ENCODE data around the gene SH3D19.
"Not testable (repeated sequence)": the region's sequence is repeated elsewhere in the genome, so short reads cannot be mapped to it uniquely, and the experiment has no call there.

SH3D19 gene

GRCh38 chr4:151148261-151148660 lies 177.1 kb downstream of the SH3D19 start:
- no peak overlapping the region for H3K4me3 ChIP-seq (ENCODE audit: low read depth, low read length)
- H3K4me1 ChIP-seq (ENCODE audit: control insufficient read depth, insufficient read depth, low read length): no peaks in the 10 kb centered on the region; the same call in 1 of the 2 replicates
- no peaks in the 10 kb centered on the region for H3K27me3 ChIP-seq (ENCODE audit: control insufficient read depth, insufficient read depth, low read length)
- no peaks in the 10 kb centered on the region for H3K9me3 ChIP-seq (ENCODE audit: control insufficient read depth, insufficient read depth, low read depth, low read length)
- H3K9ac ChIP-seq (ENCODE audit: low read length): no peak overlapping the region
- H3K36me3 ChIP-seq (ENCODE audit: control insufficient read depth, insufficient read depth, low read length): peaks cover 31% of the 10 kb centered on the region
- no peak overlapping the region for H3K27ac ChIP-seq (ENCODE audit: low read depth, low read length)

DNA sequence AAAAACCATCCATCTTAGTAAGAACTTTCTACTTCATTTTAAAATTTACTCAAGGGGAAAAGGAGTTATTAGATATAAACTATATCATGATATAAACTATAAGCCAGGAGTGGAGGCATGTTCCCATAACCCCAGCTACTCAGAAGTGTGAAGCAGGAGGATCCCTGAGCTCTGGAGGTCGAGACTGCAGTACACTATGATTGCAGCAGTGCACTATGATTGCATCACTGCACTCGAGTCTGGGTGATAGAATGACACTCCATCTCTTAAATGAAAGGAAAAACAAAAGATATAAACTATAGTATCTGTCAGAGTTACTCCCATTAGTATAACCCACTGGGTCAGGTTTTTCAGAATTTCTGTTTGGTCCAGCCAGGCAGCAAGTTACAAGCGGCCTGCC lies 178.4 kb downstream of the SH3D19 start:
- Histone ChIP-seq H3K36me3 (ENCODE audit: control insufficient read depth, insufficient read depth, low read length) (peaks cover 41% of the 10 kb centered on the region), H3K9me3 (ENCODE audit: control insufficient read depth, insufficient read depth, low read depth, low read length) (no peaks in the 10 kb centered on the region), H3K4me3 (ENCODE audit: low read depth, low read length) (no peak overlapping the region), H3K27me3 (ENCODE audit: control insufficient read depth, insufficient read depth, low read length) (no peaks in the 10 kb centered on the region), H3K27ac (ENCODE audit: low read depth, low read length) (no peak overlapping the region), H3K9ac (ENCODE audit: low read length) (no peak overlapping the region), H3K4me1 (ENCODE audit: control insufficient read depth, insufficient read depth, low read length) (no peaks in the 10 kb centered on the region; the same call in 1 of the 2 replicates)

DNA sequence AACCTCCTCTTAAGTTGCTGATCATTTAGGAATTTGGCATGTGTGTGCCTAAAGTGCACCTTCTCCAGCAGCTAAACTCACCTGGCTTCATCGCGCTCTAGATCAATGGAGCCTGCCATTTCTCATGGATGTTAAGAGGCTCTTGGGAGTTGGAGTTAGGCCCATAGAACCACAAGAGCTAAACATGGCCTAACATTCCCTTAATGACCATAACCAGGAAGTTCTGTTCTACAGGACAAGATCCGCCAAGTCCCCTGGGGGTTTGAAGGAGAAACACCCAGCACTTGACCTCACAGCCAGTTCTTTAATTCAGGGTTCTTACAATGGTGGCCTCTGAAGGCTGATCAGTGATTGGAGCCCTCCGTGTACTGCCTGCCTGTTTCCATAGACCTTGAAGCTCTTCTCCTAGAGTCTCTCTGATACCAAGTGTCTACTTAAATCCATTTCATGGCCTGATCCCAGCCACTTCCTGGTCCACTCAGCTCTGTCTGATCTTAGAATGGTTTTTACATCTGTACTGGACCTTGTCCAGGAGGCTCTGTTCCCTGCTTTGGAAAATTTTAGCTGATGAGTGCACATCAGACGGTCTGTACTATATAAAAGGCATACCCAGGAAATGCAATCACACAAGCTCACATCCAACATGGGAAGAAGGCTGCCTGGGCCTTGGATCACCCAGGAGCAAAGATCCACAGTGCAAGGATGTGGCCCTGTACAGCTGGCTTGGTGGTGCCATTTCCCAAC lies 180.9 kb downstream of the SH3D19 start:
- H3K9ac ChIP-seq (ENCODE audit: low read length): no peak overlapping the region
- H3K4me3 ChIP-seq (ENCODE audit: low read depth, low read length): no peak overlapping the region
- H3K36me3 ChIP-seq (ENCODE audit: control insufficient read depth, insufficient read depth, low read length): peaks cover 65% of the 10 kb centered on the region
- no peak overlapping the region for H3K27ac ChIP-seq (ENCODE audit: low read depth, low read length)
- no peaks in the 10 kb centered on the region for H3K27me3 ChIP-seq (ENCODE audit: control insufficient read depth, insufficient read depth, low read length)
- no peaks in the 10 kb centered on the region for H3K9me3 ChIP-seq (ENCODE audit: control insufficient read depth, insufficient read depth, low read depth, low read length)
- no peaks in the 10 kb centered on the region; the same call in 1 of the 2 replicates for H3K4me1 ChIP-seq (ENCODE audit: control insufficient read depth, insufficient read depth, low read length)

GRCh38 chr4:151143811-151144210 lies 181.6 kb downstream of the SH3D19 start:
- H3K4me1 ChIP-seq (ENCODE audit: control insufficient read depth, insufficient read depth, low read length): no peaks in the 10 kb centered on the region; the same call in 1 of the 2 replicates
- no peak overlapping the region for H3K27ac ChIP-seq (ENCODE audit: low read depth, low read length)
- H3K27me3 ChIP-seq (ENCODE audit: control insufficient read depth, insufficient read depth, low read length): no peaks in the 10 kb centered on the region
- H3K9ac ChIP-seq (ENCODE audit: low read length): no peak overlapping the region
- no peak overlapping the region for H3K4me3 ChIP-seq (ENCODE audit: low read depth, low read length)
- H3K36me3 ChIP-seq (ENCODE audit: control insufficient read depth, insufficient read depth, low read length): peaks cover 67% of the 10 kb centered on the region
- H3K9me3 ChIP-seq (ENCODE audit: control insufficient read depth, insufficient read depth, low read depth, low read length): no peaks in the 10 kb centered on the region

DNA sequence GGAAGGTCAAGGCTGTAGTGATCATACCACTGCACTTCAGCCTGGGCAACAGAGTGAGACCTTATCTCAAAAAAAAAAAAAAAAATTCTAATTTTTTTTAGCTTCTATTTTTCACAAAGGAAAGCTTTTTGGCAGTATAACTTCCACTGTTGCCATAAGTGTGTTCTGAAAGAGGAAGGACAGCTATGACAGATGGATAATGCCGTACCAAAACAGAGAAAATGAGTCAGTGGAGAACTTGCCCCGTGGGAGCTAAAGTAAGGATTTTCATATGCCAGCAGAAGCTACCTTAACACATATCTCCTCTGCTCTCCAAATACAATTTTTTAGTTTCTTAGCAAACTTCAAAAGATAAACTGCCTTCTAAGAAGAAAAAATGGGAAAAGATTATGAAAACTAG lies 182.2 kb downstream of the SH3D19 start:
- Histone ChIP-seq H3K4me3 (ENCODE audit: low read depth, low read length) (no peak overlapping the region), H3K27ac (ENCODE audit: low read depth, low read length) (no peak overlapping the region), H3K9ac (ENCODE audit: low read length) (no peak overlapping the region), H3K36me3 (ENCODE audit: control insufficient read depth, insufficient read depth, low read length) (peaks cover 65% of the 10 kb centered on the region), H3K9me3 (ENCODE audit: control insufficient read depth, insufficient read depth, low read depth, low read length) (no peaks in the 10 kb centered on the region), H3K4me1 (ENCODE audit: control insufficient read depth, insufficient read depth, low read length) (no peaks in the 10 kb centered on the region; the same call in 1 of the 2 replicates), H3K27me3 (ENCODE audit: control insufficient read depth, insufficient read depth, low read length) (no peaks in the 10 kb centered on the region)

GRCh38 chr4:151142758-151143157 lies 182.6 kb downstream of the SH3D19 start:
- Histone ChIP-seq H3K27ac (ENCODE audit: low read depth, low read length) (no peak overlapping the region), H3K9ac (ENCODE audit: low read length) (no peak overlapping the region), H3K9me3 (ENCODE audit: control insufficient read depth, insufficient read depth, low read depth, low read length) (no peaks in the 10 kb centered on the region), H3K4me1 (ENCODE audit: control insufficient read depth, insufficient read depth, low read length) (no peaks in the 10 kb centered on the region; the same call in 1 of the 2 replicates), H3K4me3 (ENCODE audit: low read depth, low read length) (no peak overlapping the region), H3K27me3 (ENCODE audit: control insufficient read depth, insufficient read depth, low read length) (no peaks in the 10 kb centered on the region), H3K36me3 (ENCODE audit: control insufficient read depth, insufficient read depth, low read length) (peaks cover 62% of the 10 kb centered on the region)

GRCh38 chr4:151139814-151140213 lies 185.6 kb downstream of the SH3D19 start:
- Histone ChIP-seq H3K27me3 (ENCODE audit: control insufficient read depth, insufficient read depth, low read length) (no peaks in the 10 kb centered on the region), H3K36me3 (ENCODE audit: control insufficient read depth, insufficient read depth, low read length) (peaks cover 64% of the 10 kb centered on the region), H3K4me1 (ENCODE audit: control insufficient read depth, insufficient read depth, low read length) (no peaks in the 10 kb centered on the region; the same call in 1 of the 2 replicates), H3K4me3 (ENCODE audit: low read depth, low read length) (no peak overlapping the region), H3K9me3 (ENCODE audit: control insufficient read depth, insufficient read depth, low read depth, low read length) (no peaks in the 10 kb centered on the region), H3K9ac (ENCODE audit: low read length) (no peak overlapping the region), H3K27ac (ENCODE audit: low read depth, low read length) (no peak overlapping the region)

- H3K4me1 ChIP-seq (ENCODE audit: control insufficient read depth, insufficient read depth, low read length); H3K9me3 ChIP-seq (ENCODE audit: control insufficient read depth, insufficient read depth, low read depth, low read length); H3K4me3 ChIP-seq (ENCODE audit: low read depth, low read length); H3K27me3 ChIP-seq (ENCODE audit: control insufficient read depth, insufficient read depth, low read length); H3K27ac ChIP-seq (ENCODE audit: low read depth, low read length); H3K9ac ChIP-seq (ENCODE audit: low read length): not testable (repeated sequence)
- peaks cover 55% of the 10 kb centered on the region for H3K36me3 ChIP-seq (ENCODE audit: control insufficient read depth, insufficient read depth, low read length)
These were observed 189.4 kb downstream of the SH3D19 start for GRCh38 chr4:151136048-151136447.

- Histone ChIP-seq H3K4me3 (ENCODE audit: low read depth, low read length) (no peak overlapping the region), H3K27me3 (ENCODE audit: control insufficient read depth, insufficient read depth, low read length) (no peaks in the 10 kb centered on the region), H3K4me1 (ENCODE audit: control insufficient read depth, insufficient read depth, low read length) (no peaks in the 10 kb centered on the region), H3K36me3 (ENCODE audit: control insufficient read depth, insufficient read depth, low read length) (peaks cover 51% of the 10 kb centered on the region), H3K9me3 (ENCODE audit: control insufficient read depth, insufficient read depth, low read depth, low read length) (no peaks in the 10 kb centered on the region), H3K9ac (ENCODE audit: low read length) (no peak overlapping the region), H3K27ac (ENCODE audit: low read depth, low read length) (no peak overlapping the region)
These were observed 192.1 kb downstream of the SH3D19 start for GRCh38 chr4:151133311-151133710.

- no peak overlapping the region for H3K27ac ChIP-seq (ENCODE audit: low read depth, low read length)
- no peak overlapping the region for H3K4me3 ChIP-seq (ENCODE audit: low read depth, low read length)
- no peaks in the 10 kb centered on the region for H3K9me3 ChIP-seq (ENCODE audit: control insufficient read depth, insufficient read depth, low read depth, low read length)
- no peaks in the 10 kb centered on the region for H3K27me3 ChIP-seq (ENCODE audit: control insufficient read depth, insufficient read depth, low read length)
- H3K9ac ChIP-seq (ENCODE audit: low read length): no peak overlapping the region
- no peaks in the 10 kb centered on the region for H3K4me1 ChIP-seq (ENCODE audit: control insufficient read depth, insufficient read depth, low read length)
- H3K36me3 ChIP-seq (ENCODE audit: control insufficient read depth, insufficient read depth, low read length): peaks cover 57% of the 10 kb centered on the region
These were observed 195.6 kb downstream of the SH3D19 start for GRCh38 chr4:151129796-151130195.

DNA sequence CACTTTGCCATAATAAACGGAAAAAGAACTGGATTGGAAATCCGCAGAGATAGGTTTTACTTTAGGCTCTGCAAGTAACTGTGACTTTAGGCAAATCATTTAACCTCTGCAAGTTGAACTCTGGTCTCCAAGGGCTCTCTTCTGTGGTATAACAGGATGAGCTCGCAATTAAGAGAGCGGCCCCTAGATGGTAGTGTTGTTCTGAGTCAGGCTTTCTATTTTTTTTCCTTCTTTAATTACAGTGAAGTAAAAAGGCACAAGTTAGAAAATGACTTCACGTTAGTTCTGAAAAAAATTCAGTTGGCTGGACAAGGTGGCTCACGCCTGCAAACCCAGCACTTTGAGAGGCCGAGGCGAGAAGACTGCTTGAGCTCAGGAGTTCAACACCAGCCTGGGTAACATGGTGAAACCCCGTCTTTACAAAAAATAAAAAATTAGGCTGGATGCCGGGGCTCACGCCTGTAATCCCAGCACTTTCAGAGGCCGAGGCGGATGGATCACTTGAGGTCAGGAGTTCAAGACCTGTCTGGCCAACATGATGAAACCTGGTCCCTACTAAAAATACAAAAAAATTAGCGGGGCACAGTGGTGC lies 207.9 kb downstream of the SH3D19 start:
- no peaks in the 10 kb centered on the region for H3K27me3 ChIP-seq (ENCODE audit: control insufficient read depth, insufficient read depth, low read length)
- no peak overlapping the region for H3K9ac ChIP-seq (ENCODE audit: low read length)
- H3K9me3 ChIP-seq (ENCODE audit: control insufficient read depth, insufficient read depth, low read depth, low read length): no peaks in the 10 kb centered on the region
- H3K27ac ChIP-seq (ENCODE audit: low read depth, low read length): no peak overlapping the region
- H3K4me3 ChIP-seq (ENCODE audit: low read depth, low read length): no peak overlapping the region
- no peaks in the 10 kb centered on the region for H3K4me1 ChIP-seq (ENCODE audit: control insufficient read depth, insufficient read depth, low read length)
- H3K36me3 ChIP-seq (ENCODE audit: control insufficient read depth, insufficient read depth, low read length): peaks cover 32% of the 10 kb centered on the region
